Measurements from ENCODE around the gene TRMT11. TPM values are rescaled to one million over a fixed set of nuclear protein-coding genes. Genes with fewer than 3 reads are reported as not detected.
"Not testable (repeated sequence)": the region's sequence is repeated elsewhere in the genome, so short reads cannot be mapped to it uniquely, and the experiment has no call there.

Gene TRMT11
- total RNA-seq, 2 experiments from 2014 or later: 38.9 to 45.0 TPM

DNA sequence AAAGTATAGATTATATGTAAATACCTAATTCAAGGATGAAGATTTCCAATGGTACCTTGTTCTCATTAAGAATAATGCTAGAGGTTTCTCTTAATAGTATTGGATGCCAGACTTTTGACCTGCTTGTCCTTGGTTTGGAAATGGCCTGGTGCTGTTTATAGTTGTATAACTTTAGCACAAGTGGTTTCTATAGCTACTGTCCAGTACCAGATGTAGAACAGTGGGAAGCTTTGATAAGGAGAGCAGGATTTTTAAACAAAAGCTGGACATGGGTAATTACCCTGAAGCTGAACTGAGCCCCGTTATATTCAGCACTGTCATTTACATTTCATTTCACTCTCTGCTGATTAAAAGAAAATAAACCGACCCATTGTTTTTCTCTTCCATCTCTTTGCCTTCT lies 43.7 kb downstream of the TRMT11 start:
- ChIA-PET CTCF (no interaction called here), POLR2A (no interaction called here)

DNA sequence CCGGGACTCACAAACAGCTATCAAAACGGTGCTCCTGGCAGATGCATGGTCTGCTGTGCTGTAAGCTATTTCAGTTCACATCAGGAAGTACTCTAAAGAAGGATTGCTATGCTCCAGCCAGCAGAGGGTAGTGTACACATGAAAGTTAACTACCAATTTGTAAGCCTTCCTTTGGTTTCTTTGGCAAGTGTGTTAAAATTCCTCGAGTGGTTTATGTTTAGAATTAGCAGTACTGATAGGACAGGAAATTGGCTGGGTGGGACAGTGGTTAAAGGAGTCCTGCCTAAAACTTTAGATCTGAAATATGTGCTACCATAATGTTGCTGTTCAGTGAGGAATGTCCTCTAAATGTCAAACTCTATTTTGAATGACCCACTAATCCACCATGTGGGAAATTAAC lies 47.4 kb downstream of the TRMT11 start:
- ChIA-PET POLR2A (no interaction called here), CTCF (no interaction called here)

GRCh38 chr6:126034656-126035055 lies 48.3 kb downstream of the TRMT11 start:
- POLR2A ChIA-PET: no interaction called here
- CTCF ChIA-PET: no interaction called here

DNA sequence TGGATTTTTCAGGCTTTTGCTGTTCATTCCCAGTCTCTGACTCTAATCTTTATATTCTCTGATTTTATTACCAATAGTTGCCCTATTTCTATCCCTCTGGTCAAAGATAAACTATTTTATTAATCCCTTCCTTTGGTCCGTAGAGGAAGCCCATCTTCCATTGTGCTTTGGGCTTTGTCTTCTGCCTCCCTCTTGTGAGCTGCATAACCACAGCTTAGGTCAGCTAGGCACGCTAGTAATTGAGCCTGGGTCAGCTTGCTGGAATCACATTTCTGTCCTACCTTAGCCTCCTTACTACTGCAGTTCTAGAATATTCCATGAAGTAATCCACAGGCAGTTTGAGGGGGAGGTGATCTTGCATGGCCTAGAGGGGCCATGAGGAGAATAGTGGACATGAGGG lies 49.4 kb downstream of the TRMT11 start:
- ChIA-PET POLR2A (no interaction called here), CTCF (interaction anchor here (0.5 kb wide), 1 partner anchor 967 kb away, joined by 3 read pairs; no protein-coding TSS in a partner anchor)

GRCh38 chr6:126038234-126038633 lies 51.9 kb downstream of the TRMT11 start:
- CTCF ChIA-PET: no interaction called here
- POLR2A ChIA-PET: no interaction called here

DNA sequence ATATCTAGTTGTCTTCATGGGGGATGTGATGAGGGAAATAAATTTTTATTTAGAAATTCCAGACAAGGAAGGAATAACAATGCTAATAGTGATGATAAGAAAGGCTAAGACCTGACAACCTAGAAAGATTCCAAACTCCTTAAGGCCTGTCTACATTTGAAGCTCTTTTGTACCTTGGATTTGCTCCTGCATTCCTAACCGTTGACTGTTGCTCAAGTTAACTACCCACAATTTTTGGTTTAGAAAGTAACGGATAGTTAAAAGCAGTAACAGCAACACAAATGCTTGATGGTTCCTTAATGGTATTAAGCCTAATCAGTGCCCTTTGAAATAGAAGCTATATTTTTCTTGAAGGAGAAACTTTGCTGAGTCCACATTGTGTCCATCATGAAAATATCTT lies 52.9 kb downstream of the TRMT11 start:
- ChIA-PET POLR2A (no interaction called here), CTCF (no interaction called here)

DNA sequence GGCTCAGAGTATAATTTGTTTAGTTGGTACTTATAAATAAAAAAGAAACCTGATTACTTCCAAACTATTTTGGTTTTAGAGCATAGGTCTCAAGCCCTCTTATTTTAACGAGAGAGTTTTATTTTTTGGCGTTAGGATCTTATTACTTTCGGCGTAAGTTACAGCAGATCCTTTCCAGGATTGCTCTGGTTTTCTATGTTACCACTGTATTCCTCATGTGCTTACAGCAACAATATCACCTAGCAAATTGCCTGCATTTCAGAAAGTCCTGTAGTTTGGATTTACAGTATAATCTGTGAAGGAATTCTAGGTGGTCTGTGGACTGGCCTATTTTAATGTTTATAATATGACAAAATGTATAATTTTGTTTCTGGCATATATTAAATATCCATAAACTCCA lies 54.1 kb downstream of the TRMT11 start:
- POLR2A ChIA-PET: no interaction called here
- CTCF ChIA-PET: no interaction called here

DNA sequence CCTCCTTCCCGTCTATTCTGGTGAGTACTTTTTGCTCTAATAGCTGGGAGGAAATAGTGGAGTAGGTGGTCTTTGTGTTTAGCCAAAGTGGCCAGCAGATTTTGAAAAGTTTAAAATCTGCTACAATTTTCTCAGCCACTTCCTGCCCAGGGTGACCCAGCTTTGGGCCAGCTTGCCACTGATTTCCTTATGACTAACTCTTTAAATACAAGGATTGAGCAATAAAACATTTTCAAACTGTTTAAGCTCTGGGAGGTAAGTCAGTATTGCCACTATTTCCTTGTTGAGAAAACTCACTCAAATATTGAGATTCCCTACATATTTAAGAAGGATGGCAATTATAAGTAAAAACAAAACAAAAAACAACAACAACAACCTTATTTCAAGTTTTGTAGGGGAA lies 54.5 kb downstream of the TRMT11 start:
- ChIA-PET CTCF (no interaction called here), POLR2A (no interaction called here)

DNA sequence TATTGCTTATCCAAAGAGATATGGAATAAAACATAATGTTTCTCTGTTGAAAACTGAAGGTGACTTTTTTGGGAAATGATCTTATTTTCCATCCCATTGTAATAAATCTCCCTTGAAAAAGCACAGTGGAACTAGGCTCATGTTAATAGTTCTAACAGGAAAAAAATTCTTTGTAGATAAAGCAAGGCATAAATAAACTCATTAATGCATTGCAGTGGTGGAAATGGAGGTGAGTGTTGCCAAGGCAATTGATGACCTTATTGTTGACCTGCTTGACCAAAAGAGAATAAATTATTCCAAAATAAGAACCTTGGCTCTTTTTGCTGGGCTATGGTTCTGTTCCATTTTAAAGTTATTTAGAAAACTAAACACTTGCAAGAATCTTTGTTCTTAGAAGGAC lies 55.2 kb downstream of the TRMT11 start:
- CTCF ChIA-PET: no interaction called here
- POLR2A ChIA-PET: no interaction called here

GRCh38 chr6:126042001-126042419 lies 55.7 kb downstream of the TRMT11 start:
- ChIA-PET CTCF (no interaction called here), POLR2A (no interaction called here)

- POLR2A ChIA-PET: no interaction called here
- CTCF ChIA-PET: interaction anchor here (1.4 kb wide), 1 partner anchor 8 kb away, joined by 3 read pairs; no protein-coding TSS in a partner anchor
Observed at GRCh38 chr6:126047648-126048047, 61.3 kb downstream of the TRMT11 start.

- ChIA-PET CTCF (interaction anchor here (0.6 kb wide), 1 partner anchor 736 kb away, joined by 5 read pairs; no protein-coding TSS in a partner anchor), POLR2A (no interaction called here)
Observed at GRCh38 chr6:126048635-126049034, 62.3 kb downstream of the TRMT11 start.

- POLR2A ChIA-PET: no interaction called here
- CTCF ChIA-PET: interaction anchor here (0.6 kb wide), 1 partner anchor 231 kb away, joined by 3 read pairs; no protein-coding TSS in a partner anchor
Observed at GRCh38 chr6:126050795-126051194, 64.5 kb downstream of the TRMT11 start.

DNA sequence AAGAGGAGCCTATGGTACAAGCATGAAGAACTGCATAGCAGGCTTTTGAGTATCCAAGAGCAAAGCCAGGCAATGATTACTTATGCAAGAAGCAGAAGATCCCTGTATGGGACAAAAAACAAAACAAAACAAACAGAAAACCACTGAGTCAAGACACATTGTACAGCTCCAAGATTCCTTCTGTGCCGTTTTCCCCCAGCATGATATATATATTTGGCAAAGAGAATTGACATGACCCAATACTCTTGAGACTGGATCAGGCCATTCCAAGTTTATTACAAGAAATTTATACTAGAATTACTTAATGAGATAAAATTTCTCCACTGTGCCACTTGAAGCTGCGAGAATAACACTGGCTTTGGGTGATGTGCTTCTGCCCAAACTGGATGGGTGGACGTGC lies 65.5 kb downstream of the TRMT11 start:
- CTCF ChIA-PET: no interaction called here

DNA sequence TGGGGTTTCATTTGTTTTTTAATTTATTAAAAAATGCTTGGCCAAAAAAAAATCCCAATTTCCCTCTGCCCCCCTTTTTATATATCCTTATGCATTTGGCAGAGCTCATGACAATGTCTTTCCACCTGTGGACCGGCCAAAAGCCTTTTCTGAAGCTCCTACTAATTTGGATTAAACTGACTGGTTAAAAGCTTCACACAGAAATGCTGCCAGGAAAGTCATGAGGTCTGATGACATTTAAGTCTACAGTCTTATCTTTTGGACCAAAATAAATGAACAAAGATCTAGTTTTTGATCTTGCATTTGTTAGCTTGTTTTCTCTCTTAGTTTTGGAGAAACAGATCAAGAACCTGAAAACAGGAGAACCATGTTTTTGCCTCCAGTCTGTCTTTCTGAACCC lies 66.1 kb downstream of the TRMT11 start:
- ChIA-PET POLR2A (no interaction called here), CTCF (no interaction called here)

More for the DNA sequence above, 65.5 kb downstream of the TRMT11 start:
- POLR2A ChIA-PET: no interaction called here

- POLR2A ChIA-PET: no interaction called here
- CTCF ChIA-PET: no interaction called here
Observed at GRCh38 chr6:126054258-126054702, 67.9 kb downstream of the TRMT11 start.

GRCh38 chr6:126054802-126055201 lies 68.5 kb downstream of the TRMT11 start:
- CTCF ChIA-PET: no interaction called here
- POLR2A ChIA-PET: no interaction called here

- ChIA-PET POLR2A (no interaction called here), CTCF (interaction anchor here (1.4 kb wide), 1 partner anchor 8 kb away, joined by 3 read pairs; no protein-coding TSS in a partner anchor)
Observed at GRCh38 chr6:126055449-126055848, 69.1 kb downstream of the TRMT11 start.

DNA sequence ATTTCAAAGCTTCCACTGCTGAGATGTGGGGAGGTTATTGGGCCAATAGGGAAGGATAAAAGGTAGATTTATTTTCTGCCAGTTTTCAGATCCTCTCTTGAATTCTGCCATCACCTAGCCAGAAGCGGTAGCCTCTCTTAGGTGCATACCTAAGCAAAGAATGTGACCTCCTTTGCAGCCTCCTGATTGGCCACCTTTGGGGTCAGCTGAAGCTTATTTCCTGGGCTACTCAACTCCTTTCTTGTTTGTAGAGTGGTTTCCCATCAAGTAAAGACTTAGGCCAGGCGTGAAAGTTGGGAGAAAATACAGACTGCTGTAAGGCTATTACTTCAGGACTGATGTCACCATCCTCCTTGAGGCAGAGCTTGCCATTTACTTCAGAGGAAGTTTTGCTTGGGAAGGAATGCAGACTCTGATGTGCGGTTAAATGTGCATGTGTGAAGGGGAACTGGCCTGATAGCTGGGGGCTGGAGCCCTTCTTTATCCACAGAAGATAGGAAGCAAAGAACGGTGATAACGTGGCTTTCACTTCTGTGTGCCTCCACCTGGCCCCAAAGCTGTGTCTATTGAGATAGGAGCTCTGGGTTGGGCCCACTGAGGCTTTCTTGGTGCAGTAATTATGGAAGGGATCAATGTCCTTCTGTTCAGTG lies 70.1 kb downstream of the TRMT11 start:
- POLR2A ChIA-PET: no interaction called here
- CTCF ChIA-PET: interaction anchor here (1.4 kb wide), 1 partner anchor 9 kb away, joined by 3 read pairs; no protein-coding TSS in a partner anchor

- CTCF ChIA-PET, POLR2A ChIA-PET: not testable (repeated sequence)
Observed at GRCh38 chr6:126058085-126058484, 71.7 kb downstream of the TRMT11 start.

GRCh38 chr6:126060400-126060799 lies 74.1 kb downstream of the TRMT11 start:
- ChIA-PET POLR2A (no interaction called here), CTCF (no interaction called here)

- CTCF ChIA-PET: interaction anchor here (0.6 kb wide), 1 partner anchor 993 kb away, joined by 3 read pairs; no protein-coding TSS in a partner anchor
- POLR2A ChIA-PET: no interaction called here
Observed at GRCh38 chr6:126063512-126064146, 77.3 kb downstream of the TRMT11 start.

Measured in activated CD8-positive, alpha-beta memory T cell treated with anti-CD3 and anti-CD28 coated beads for 36 hours (primary cell).